Neural cell (in vitro differentiated cells): Measurements from ENCODE around the gene MEX3D.

Experiments
- CTCF ChIP-seq: fragments of 450-650 bp; IDR thresholded peaks from 2 replicates; pipeline ENCODE4 v1.5.1; 2014; ENCODE audit warnings: antibody characterized with exemption, mild to moderate bottlenecking, moderate library complexity; ENCODE audit not compliant: poor library complexity, severe bottlenecking
- MXI1 ChIP-seq: fragments of 450-650 bp; conservative IDR thresholded peaks from 2 replicates; pipeline ENCODE4 v1.6.1; 2014; ENCODE audit warnings: antibody characterized with exemption, mild to moderate bottlenecking; ENCODE audit not compliant: poor library complexity, severe bottlenecking
- REST ChIP-seq: IDR thresholded peaks from 2 replicates; pipeline ENCODE4 v1.6.1; 2012; ENCODE audit warnings: borderline replicate concordance
- SMC3 ChIP-seq: fragments of 450-650 bp; conservative IDR thresholded peaks from 2 replicates; pipeline ENCODE4 v1.6.1; 2014; ENCODE audit warnings: antibody characterized with exemption, mild to moderate bottlenecking, moderate library complexity; ENCODE audit not compliant: poor library complexity

GRCh38 chr19:1518471-1518870 is 49.7 kb downstream of the MEX3D start:
- TF ChIP-seq MXI1 (no peak), CTCF (no peak), REST (no peak), SMC3 (no peak)
